ENCODE results near the gene OR10P1. TPM values are rescaled to one million over a fixed set of nuclear protein-coding genes. Genes with fewer than 3 reads are reported as not detected.

The OR10P1 gene
- total RNA-seq, 2 experiments from 2014 or later = not detected

DNA sequence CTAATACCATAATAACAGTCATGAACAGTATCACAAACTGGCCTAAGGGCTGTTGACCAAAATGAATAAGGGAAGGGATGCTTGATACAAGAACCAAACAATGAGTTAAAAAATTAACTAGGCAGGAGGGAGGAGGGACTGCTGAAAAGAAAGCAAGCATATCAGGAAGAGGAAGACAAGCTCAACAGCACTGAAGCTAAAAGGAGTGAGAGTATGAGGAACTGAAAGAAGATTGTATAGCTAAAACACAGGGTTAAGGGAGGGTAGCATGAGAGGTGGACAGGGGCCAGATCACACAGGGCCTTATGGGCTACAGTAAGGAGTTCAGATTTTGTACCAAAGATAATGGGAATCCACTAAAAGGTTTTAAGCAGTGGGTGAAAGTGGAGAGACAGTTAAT, 36.9 kb downstream of the OR10P1 start:
- ATAC-seq = no peak
- peaks cover 21% of the 10 kb centered on the region for H3K27me3 Mint-ChIP-seq (ENCODE audit: low read depth)
- ChIA-PET CTCF (interaction anchor here (1.3 to 2.4 kb wide), 3 partner anchors 15 to 27 kb away, joined by 4 to 7 read pairs (median 7); no protein-coding TSS in a partner anchor), POLR2A (no interaction called here)
- H3K27ac Mint-ChIP-seq = no peak overlapping the region
- H3K36me3 Mint-ChIP-seq (ENCODE audit: low read depth) = no peaks in the 10 kb centered on the region
- H3K4me1 Mint-ChIP-seq (ENCODE audit: low read depth) = no peaks in the 10 kb centered on the region
- no peaks in the 10 kb centered on the region for H3K9me3 Mint-ChIP-seq (ENCODE audit: insufficient read depth)
- no peak overlapping the region for H3K4me3 Mint-ChIP-seq
- DNase-seq = no peak

DNA sequence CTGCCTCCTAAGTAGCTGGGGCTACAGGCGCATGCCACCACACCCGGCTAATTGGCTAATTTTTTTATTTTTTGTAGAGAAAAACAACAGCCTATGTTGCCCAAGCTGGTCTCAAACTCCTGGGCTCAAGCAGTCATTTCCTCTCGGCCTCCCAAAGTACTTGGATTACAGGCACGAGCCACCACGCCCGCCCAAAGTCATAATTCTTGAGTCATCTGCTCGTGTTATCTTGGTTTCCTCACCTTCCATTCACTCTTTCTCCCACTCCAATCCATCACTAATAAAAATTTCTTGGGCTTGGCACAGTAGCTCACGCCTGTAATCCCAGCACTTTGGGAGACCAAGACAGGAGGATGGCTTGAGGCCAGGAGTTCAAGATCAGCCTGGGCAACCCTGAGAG, 39.0 kb downstream of the OR10P1 start:
- Mint-ChIP-seq H3K27ac (no peak overlapping the region), H3K4me1 (ENCODE audit: low read depth) (no peaks in the 10 kb centered on the region), H3K36me3 (ENCODE audit: low read depth) (no peaks in the 10 kb centered on the region), H3K9me3 (ENCODE audit: insufficient read depth) (no peaks in the 10 kb centered on the region), H3K27me3 (ENCODE audit: low read depth) (peaks cover 33% of the 10 kb centered on the region), H3K4me3 (no peak overlapping the region)
- DNase-seq = no peak
- POLR2A ChIA-PET = no interaction called here
- CTCF ChIA-PET = no interaction called here
- ATAC-seq = no peak

DNA sequence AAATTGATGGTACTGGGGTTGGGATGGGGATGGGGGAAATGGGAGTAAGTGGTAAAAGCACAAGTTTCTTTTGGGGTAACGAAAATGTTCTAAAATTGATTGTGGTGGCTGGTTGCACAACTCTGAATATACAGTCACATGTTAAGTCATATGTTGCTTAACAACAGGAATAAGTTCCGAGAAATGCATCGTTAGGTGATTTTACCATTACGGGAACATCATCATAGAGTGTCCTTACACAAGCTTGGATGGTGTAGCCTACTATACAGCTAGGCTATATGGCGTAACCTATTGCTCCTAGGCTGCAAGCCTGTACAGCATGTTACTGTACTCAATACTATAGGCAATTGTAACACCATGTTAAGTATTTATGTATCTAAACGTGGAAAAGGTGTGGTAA, 40.0 kb downstream of the OR10P1 start:
- Mint-ChIP-seq H3K36me3 (ENCODE audit: low read depth) (no peaks in the 10 kb centered on the region), H3K27ac (no peak overlapping the region), H3K4me3 (no peak overlapping the region), H3K4me1 (ENCODE audit: low read depth) (peaks cover 5% of the 10 kb centered on the region), H3K27me3 (ENCODE audit: low read depth) (peaks cover 42% of the 10 kb centered on the region), H3K9me3 (ENCODE audit: insufficient read depth) (no peaks in the 10 kb centered on the region)
- ATAC-seq (no peak), DNase-seq (no peak)
- ChIA-PET CTCF (no interaction called here), POLR2A (no interaction called here)

GRCh38 chr12:55679691-55680090, 43.0 kb downstream of the OR10P1 start:
- H3K4me3 Mint-ChIP-seq = no peak overlapping the region
- no peaks in the 10 kb centered on the region for H3K9me3 Mint-ChIP-seq (ENCODE audit: insufficient read depth)
- H3K27me3 Mint-ChIP-seq (ENCODE audit: low read depth) = peaks cover 39% of the 10 kb centered on the region
- no peaks in the 10 kb centered on the region for H3K36me3 Mint-ChIP-seq (ENCODE audit: low read depth)
- no peak overlapping the region for H3K27ac Mint-ChIP-seq
- no peak for ATAC-seq
- POLR2A ChIA-PET = no interaction called here
- DNase-seq = no peak
- peaks cover 5% of the 10 kb centered on the region for H3K4me1 Mint-ChIP-seq (ENCODE audit: low read depth)
- CTCF ChIA-PET = no interaction called here

DNA sequence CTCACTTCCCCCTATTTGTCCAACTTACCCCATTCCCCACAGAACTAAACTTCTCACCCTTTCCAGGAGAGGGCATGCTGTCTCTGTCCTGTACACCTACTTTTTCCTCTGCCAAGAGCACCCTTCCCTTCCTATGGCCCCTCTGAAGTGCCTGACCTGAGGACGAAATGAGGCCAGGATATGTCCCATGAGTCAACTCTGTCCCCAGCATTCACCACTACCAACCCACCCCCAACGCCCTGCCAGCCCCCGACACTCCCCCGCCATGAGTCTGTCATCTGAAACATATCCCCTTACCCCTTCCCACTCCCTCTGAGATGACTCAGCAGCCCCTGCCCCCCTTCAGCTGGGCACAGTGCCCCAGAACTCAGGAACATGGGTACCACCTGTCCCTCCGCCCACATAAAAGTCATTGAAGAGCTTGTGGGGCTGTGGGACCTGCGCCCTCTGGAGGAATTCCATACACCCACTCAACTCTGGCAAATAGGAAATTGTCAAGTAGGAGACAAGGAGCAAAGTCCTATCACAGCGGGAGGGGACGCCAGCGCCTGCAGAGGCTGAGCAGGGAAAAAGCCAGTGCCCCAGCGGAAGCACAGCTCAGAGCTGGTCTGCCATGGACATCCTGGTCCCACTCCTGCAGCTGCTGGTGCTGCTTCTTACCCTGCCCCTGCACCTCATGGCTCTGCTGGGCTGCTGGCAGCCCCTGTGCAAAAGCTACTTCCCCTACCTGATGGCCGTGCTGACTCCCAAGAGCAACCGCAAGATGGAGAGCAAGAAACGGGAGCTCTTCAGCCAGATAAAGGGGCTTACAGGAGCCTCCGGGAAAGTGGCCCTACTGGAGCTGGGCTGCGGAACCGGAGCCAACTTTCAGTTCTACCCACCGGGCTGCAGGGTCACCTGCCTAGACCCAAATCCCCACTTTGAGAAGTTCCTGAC, 44.7 kb downstream of the OR10P1 start:
- DNase-seq (no peak), ATAC-seq (no peak)
- ChIA-PET CTCF (interaction anchor here (0.8 to 1.3 kb wide), 5 partner anchors 10 to 57 kb away, joined by 3 to 7 read pairs (median 4); partner anchors contain the start of gene BLOC1S1), POLR2A (no interaction called here)
- no peaks in the 10 kb centered on the region for H3K9me3 Mint-ChIP-seq (ENCODE audit: insufficient read depth)
- H3K27me3 Mint-ChIP-seq (ENCODE audit: low read depth) = peaks cover 31% of the 10 kb centered on the region
- peaks cover 5% of the 10 kb centered on the region for H3K4me1 Mint-ChIP-seq (ENCODE audit: low read depth)
- no peaks in the 10 kb centered on the region for H3K36me3 Mint-ChIP-seq (ENCODE audit: low read depth)
- H3K27ac Mint-ChIP-seq = no peak overlapping the region
- H3K4me3 Mint-ChIP-seq = no peak overlapping the region

DNA sequence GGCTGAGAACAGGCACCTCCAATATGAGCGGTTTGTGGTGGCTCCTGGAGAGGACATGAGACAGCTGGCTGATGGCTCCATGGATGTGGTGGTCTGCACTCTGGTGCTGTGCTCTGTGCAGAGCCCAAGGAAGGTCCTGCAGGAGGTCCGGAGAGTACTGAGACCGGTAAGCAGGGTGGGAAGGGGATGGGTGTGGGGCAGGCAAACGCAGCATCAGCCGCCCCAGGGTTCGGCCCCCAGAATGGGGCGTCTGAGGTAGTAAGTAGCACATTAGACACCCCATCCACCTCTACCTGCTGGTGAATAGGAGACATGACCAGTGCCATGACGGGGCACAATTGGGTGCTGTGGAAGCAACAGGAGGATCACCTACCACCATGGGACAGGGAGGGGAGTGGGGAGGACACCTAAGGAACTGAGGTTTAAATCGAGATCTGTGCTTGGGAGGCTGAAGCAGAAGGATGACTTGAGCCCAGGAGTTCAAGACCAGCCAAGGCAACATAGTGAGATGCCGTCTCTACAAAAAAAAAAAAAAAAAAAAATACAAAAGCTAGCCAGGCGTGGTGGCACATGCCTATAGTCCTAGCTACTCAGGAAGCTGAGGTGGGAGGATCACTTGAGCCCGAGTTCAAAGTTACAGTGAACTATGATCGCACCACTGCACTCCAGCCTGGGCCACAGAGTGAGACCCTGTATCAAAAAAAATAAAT, 45.5 kb downstream of the OR10P1 start:
- Mint-ChIP-seq H3K4me3 (no peak overlapping the region), H3K4me1 (ENCODE audit: low read depth) (peaks cover 5% of the 10 kb centered on the region), H3K36me3 (ENCODE audit: low read depth) (no peaks in the 10 kb centered on the region), H3K27ac (no peak overlapping the region), H3K9me3 (ENCODE audit: insufficient read depth) (no peaks in the 10 kb centered on the region), H3K27me3 (ENCODE audit: low read depth) (peaks cover 29% of the 10 kb centered on the region)
- DNase-seq (no peak), ATAC-seq (no peak)
- ChIA-PET CTCF (interaction anchor here (0.8 to 1.3 kb wide), 5 partner anchors 11 to 56 kb away, joined by 3 to 7 read pairs (median 4); partner anchors contain the start of gene BLOC1S1), POLR2A (no interaction called here)

GRCh38 chr12:55683676-55684075, 47.0 kb downstream of the OR10P1 start:
- H3K4me3 Mint-ChIP-seq = no peak overlapping the region
- CTCF ChIA-PET = interaction anchor here (0.6 to 0.9 kb wide), 2 partner anchors 23 to 407 kb away, joined by 3 to 4 read pairs; no protein-coding TSS in a partner anchor
- H3K9me3 Mint-ChIP-seq (ENCODE audit: insufficient read depth) = no peaks in the 10 kb centered on the region

GRCh38 chr12:55684761-55685370, 48.2 kb downstream of the OR10P1 start:
- Mint-ChIP-seq H3K27ac (no peak overlapping the region), H3K4me1 (ENCODE audit: low read depth) (peaks cover 8% of the 10 kb centered on the region), H3K4me3 (no peak overlapping the region), H3K36me3 (ENCODE audit: low read depth) (no peaks in the 10 kb centered on the region), H3K27me3 (ENCODE audit: low read depth) (peaks cover 21% of the 10 kb centered on the region), H3K9me3 (ENCODE audit: insufficient read depth) (no peaks in the 10 kb centered on the region)
- ChIA-PET CTCF (no interaction called here), POLR2A (no interaction called here)
- no peak for ATAC-seq
- DNase-seq = no peak

More at GRCh38 chr12:55683676-55684075, 47.0 kb downstream of the OR10P1 start:
- no peak for DNase-seq
- no peaks in the 10 kb centered on the region for H3K36me3 Mint-ChIP-seq (ENCODE audit: low read depth)
- ATAC-seq = no peak
- H3K4me1 Mint-ChIP-seq (ENCODE audit: low read depth) = peaks cover 8% of the 10 kb centered on the region
- no peak overlapping the region for H3K27ac Mint-ChIP-seq
- POLR2A ChIA-PET = no interaction called here
- H3K27me3 Mint-ChIP-seq (ENCODE audit: low read depth) = peaks cover 28% of the 10 kb centered on the region

DNA sequence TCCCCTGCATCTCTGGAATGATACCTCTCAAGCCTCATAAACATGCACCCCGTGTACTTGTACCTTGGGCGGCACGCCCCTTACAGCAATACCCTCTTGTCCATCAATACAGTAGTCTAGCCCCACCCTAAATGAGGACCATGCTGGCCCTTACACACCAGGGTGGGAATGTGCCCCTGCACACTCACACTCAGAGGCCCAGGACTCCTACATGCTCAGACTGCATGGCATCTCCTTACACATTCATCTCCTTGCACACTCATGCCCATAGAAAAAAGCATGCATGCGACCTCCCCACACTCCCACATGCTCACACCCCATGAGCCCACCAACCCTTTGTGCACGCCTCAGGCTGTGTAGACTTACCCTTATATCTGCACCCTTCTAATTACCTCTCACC, 49.0 kb downstream of the OR10P1 start:
- H3K36me3 Mint-ChIP-seq (ENCODE audit: low read depth) = no peaks in the 10 kb centered on the region
- no peak overlapping the region for H3K27ac Mint-ChIP-seq
- ATAC-seq (no peak), DNase-seq (no peak)
- peaks cover 17% of the 10 kb centered on the region for H3K27me3 Mint-ChIP-seq (ENCODE audit: low read depth)
- H3K4me1 Mint-ChIP-seq (ENCODE audit: low read depth) = peaks cover 8% of the 10 kb centered on the region
- POLR2A ChIA-PET = no interaction called here
- H3K4me3 Mint-ChIP-seq = no peak overlapping the region
- H3K9me3 Mint-ChIP-seq (ENCODE audit: insufficient read depth) = no peaks in the 10 kb centered on the region
- CTCF ChIA-PET = no interaction called here

DNA sequence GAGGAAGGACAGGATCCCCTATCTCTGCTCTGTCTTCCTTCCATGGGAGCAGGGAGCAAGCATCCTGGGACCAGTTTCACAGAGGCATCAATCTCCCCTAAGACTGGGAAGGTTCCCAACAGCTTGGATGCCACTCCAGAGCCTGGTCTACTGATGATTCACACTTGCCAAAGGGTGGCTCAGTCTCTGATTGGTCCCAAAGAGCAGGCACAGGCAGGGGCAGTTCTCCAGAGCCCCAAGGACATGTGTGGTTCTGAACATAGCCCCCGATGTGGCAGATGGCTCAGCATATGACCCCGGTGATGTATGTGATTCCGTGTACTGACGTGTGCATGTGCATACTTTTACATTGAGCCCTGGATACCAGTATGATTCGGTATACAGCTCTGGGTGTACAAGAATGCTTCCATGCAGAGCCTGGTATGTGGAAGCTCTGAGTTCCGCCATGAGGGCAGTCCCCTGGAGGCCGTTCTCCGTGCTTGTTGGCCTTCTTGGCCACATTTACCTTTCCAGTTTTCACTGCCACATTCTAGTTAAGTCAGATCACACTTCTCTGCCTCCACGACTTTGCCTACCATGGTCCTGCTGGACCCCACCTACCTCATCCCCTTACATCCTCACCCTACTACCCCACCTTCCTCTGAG, 49.8 kb downstream of the OR10P1 start:
- CTCF ChIA-PET = no interaction called here
- no peak for DNase-seq
- no peak overlapping the region for H3K27ac Mint-ChIP-seq

More for the DNA sequence above, 49.8 kb downstream of the OR10P1 start:
- Mint-ChIP-seq H3K36me3 (ENCODE audit: low read depth) (no peaks in the 10 kb centered on the region), H3K9me3 (ENCODE audit: insufficient read depth) (no peaks in the 10 kb centered on the region), H3K4me3 (no peak overlapping the region), H3K4me1 (ENCODE audit: low read depth) (peaks cover 5% of the 10 kb centered on the region), H3K27me3 (ENCODE audit: low read depth) (peaks cover 9% of the 10 kb centered on the region)
- POLR2A ChIA-PET = no interaction called here
- no peak for ATAC-seq
